Cardiac fibroblast (primary cell): ENCODE measurements around the gene EIF2B5.

Experiments used
- DNase-seq, 2 donors: peaks; one replicate each; pipeline versions ENCODE4 v3.0.0 to v3.0.0-alpha.2; 2010; ENCODE audit warnings: low read depth in 2 of 2
- H3K4me3 ChIP-seq, 2 donors: replicated peaks in 1 of 2; 1 replicate in 1 of 2; 2 replicates in 1 of 2; pipeline ENCODE4 v1.5.1; 2011; ENCODE audit warnings: low read depth in 2 of 2, low read length in 2 of 2, mild to moderate bottlenecking in 2 of 2, moderate library complexity in 1 of 2
- TF ChIP-seq, protein P1 (sequence below): IDR thresholded peaks from one replicate; pipeline ENCODE4 v1.5.1; 2011; ENCODE audit warnings: low read depth, mild to moderate bottlenecking, low read length, inconsistent platforms

The EIF2B5 gene

DNA sequence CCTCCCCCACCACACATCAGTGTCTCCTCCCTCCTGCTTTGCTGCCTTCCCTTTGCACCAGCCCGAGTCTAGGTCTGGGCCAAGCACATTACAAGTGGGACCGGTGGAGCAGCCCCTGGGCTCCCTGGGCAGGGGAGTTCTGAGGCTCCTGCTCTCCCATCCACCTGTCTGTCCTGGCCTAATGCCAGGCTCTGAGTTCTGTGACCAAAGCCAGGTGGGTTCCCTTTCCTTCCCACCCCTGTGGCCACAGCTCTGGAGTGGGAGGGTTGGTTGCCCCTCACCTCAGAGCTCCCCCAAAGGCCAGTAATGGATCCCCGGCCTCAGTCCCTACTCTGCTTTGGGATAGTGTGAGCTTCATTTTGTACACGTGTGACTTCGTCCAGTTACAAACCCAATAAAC is 48.5 kb downstream of the EIF2B5 start:
- H3K4me3 ChIP-seq = no peak overlapping the region
- TF ChIP-seq, protein P1, sequence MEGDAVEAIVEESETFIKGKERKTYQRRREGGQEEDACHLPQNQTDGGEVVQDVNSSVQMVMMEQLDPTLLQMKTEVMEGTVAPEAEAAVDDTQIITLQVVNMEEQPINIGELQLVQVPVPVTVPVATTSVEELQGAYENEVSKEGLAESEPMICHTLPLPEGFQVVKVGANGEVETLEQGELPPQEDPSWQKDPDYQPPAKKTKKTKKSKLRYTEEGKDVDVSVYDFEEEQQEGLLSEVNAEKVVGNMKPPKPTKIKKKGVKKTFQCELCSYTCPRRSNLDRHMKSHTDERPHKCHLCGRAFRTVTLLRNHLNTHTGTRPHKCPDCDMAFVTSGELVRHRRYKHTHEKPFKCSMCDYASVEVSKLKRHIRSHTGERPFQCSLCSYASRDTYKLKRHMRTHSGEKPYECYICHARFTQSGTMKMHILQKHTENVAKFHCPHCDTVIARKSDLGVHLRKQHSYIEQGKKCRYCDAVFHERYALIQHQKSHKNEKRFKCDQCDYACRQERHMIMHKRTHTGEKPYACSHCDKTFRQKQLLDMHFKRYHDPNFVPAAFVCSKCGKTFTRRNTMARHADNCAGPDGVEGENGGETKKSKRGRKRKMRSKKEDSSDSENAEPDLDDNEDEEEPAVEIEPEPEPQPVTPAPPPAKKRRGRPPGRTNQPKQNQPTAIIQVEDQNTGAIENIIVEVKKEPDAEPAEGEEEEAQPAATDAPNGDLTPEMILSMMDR = no peak
- no peak for DNase-seq

DNA sequence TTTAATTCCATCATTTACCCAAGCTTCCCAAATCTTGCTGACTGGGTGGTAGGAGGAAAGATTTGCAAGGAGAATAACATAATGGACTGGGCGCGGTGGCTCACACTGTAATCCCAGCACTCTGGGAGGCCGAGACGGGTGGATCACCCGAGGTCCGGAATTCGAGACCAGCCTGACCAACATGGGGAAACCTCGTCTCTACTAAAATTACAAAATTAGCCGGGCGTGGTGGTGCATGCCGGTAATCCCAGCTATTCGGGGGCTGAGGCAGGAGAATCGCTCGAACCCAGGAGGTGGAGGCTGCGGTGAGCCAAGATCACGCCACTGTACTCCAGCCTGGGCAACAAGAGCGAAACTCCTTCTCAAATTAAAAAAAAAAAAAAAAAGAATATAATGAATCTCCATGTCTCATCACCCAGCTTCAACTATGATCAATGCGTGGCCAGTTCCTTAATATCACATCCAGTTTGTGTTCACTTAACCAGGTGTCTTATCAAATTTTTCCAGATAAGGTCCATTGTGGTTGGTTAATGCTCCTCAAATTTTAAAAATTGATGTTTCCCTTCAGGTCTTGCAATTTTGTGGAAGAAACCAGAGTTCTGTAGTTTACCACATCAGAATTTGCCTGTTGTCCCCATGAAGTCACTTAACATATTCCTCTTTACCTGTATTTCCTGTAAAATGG is 49.5 kb downstream of the EIF2B5 start:
- TF ChIP-seq, protein P1 = no peak
- no peak for DNase-seq
- no peak overlapping the region for H3K4me3 ChIP-seq

DNA sequence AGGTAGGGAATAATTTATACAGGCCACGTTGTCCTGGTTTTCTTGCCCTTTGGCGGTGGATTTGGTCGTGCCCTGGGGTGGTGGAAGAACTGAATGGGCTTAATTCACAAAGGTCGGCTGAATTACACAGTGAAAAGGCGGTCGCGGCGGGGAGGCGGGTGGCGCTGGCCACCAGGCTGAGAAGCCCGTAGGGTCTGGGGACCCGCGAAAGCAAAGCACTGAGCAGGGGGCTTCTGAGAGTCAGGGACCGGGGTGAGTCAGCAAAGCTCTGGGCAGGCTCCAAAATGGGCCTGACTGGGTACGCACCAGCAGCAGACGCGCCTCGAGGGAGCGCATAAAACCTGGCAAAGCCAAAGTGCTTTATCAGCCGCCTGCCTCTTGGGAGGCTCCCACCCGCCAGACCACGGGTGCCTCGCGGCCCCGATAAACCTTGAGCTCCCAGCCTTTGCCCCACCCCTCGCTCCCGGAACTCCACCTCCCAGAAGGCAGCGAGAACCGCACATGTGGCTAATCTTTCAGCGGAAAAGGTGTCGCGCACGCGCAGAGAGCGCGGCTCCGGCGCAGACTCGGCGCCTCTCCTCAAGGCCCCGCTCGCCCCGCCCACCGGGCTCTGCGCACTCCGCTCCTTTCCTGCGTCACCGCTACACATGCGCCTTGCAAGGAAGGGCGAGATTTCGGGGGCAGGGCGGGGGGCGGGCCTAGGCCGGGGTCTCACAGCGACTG is 50.5 kb downstream of the EIF2B5 start:
- peak; percentile 99 for DNase-seq
- H3K4me3 ChIP-seq = peak overlapping the region; percentile 75 to 98
- TF ChIP-seq, protein P1 = no peak

DNA sequence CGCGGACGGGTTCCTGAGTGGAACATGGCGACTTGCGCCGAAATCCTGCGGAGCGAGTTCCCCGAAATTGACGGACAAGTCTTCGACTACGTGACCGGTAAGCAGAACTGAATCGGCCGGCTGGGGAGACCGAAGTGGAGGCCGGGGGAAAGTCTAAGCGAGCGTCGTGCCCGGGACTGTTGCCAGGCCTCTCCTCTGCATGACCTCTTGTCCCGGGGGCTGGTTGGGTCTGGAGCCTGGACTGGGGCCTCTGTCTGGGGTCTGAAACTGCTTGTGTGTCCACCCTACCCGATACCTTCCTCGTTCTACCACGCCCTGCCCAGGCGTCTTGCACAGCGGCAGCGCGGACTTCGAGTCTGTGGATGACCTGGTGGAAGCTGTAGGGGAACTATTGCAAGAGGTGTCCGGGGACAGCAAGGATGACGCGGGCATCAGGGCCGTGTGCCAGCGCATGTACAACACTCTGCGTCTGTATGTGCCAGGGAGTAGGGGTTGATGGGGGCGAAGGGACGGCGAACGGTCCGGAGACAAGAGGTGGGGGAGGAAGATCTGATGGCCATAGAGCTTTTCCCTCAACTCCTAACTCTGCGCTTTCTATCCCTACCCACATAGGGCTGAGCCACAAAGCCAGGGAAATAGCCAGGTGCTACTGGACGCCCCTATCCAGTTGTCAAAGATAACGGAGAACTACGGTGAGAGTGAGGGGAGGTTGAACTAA is 51.2 kb downstream of the EIF2B5 start, which contains the start of gene ABCF3:
Gene ABCF3, plus strand, starts transcription at position 16 of the 718 bp plus-strand sequence. Its CDS starts 9 bp downstream, at position 25.
- TF ChIP-seq, protein P1 = no peak
- H3K4me3 ChIP-seq = peak within 1 kb of the TSS; percentile 75 to 98
- DNase-seq = peak; percentile 64 to 70

DNA sequence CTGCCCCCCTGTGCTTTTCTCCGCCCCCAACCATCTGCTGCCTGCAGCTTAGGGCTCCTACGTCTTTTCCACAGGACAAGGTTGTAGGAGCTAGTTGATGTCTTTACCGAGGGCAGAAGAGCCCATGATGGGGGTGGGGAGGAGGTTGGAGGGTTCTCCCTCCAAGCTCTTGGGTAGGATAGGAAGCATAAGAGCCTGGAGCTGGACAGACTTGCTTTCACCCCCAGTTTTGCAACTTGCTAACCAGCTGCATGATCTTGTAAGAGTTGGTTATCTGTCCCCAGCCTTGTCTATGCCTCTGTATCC is 51.7 kb downstream of the EIF2B5 start:
- TF ChIP-seq, protein P1 = no peak
- H3K4me3 ChIP-seq = peak overlapping the region; percentile 75 to 98
- DNase-seq = no peak

DNA sequence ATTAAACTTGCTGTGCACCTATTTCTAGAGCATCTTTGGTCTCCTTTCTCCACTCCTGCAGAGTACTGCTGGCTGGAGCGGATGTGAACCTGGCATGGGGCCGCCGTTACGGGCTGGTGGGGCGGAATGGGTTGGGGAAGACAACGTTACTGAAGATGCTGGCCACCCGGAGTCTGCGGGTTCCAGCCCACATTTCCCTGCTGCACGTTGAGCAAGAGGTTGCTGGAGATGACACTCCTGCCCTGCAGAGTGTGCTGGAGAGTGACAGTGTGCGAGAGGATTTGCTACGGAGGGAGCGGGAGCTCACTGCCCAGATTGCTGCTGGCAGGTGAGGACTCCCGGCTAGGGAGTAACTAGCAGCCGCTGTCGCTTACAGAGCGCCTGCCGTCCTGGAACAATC is 52.9 kb downstream of the EIF2B5 start:
- TF ChIP-seq, protein P1 = no peak
- no peak overlapping the region for H3K4me3 ChIP-seq

More for the DNA sequence above, 52.9 kb downstream of the EIF2B5 start:
- no peak for DNase-seq
